Measurements from ENCODE around the gene FUT8. TPM values are rescaled to one million over a fixed set of nuclear protein-coding genes. Genes with fewer than 3 reads are reported as not detected.
"Not testable (repeated sequence)": the region's sequence is repeated elsewhere in the genome, so short reads cannot be mapped to it uniquely, and the experiment has no call there.

Gene FUT8
- total RNA-seq, 1 experiment from 2014 or later: 39.5 TPM

- DNase-seq (ENCODE audit: low spot score): no peak
Observed at GRCh38 chr14:65449647-65450046, 37.1 kb downstream of the FUT8 start.

GRCh38 chr14:65453807-65454480 lies 41.4 kb downstream of the FUT8 start:
- DNase-seq (ENCODE audit: low spot score): no peak

- no peak for DNase-seq (ENCODE audit: low spot score)
Observed at GRCh38 chr14:65456247-65456646, 43.7 kb downstream of the FUT8 start.

GRCh38 chr14:65461730-65462129 lies 49.2 kb downstream of the FUT8 start:
- no peak for DNase-seq (ENCODE audit: low spot score)

- peak; percentile 10 for DNase-seq (ENCODE audit: low spot score)
Observed at GRCh38 chr14:65462411-65462810, 49.9 kb downstream of the FUT8 start.

- DNase-seq (ENCODE audit: low spot score): no peak
Observed at GRCh38 chr14:65465584-65465983, 53.1 kb downstream of the FUT8 start.

GRCh38 chr14:65467926-65468325 lies 55.4 kb downstream of the FUT8 start:
- not testable (repeated sequence) for DNase-seq (ENCODE audit: low spot score)

- no peak for DNase-seq (ENCODE audit: low spot score)
Observed at GRCh38 chr14:65469903-65470302, 57.4 kb downstream of the FUT8 start.

- no peak for DNase-seq (ENCODE audit: low spot score)
Observed at GRCh38 chr14:65470404-65470880, 57.9 kb downstream of the FUT8 start.

- no peak for DNase-seq (ENCODE audit: low spot score)
Observed at GRCh38 chr14:65471038-65471878, 58.7 kb downstream of the FUT8 start.

GRCh38 chr14:65472189-65472588 lies 59.7 kb downstream of the FUT8 start:
- no peak for DNase-seq (ENCODE audit: low spot score)

- DNase-seq (ENCODE audit: low spot score): no peak
Observed at GRCh38 chr14:65476273-65476941, 63.9 kb downstream of the FUT8 start.

GRCh38 chr14:65476942-65477318 lies 64.4 kb downstream of the FUT8 start:
- DNase-seq (ENCODE audit: low spot score): no peak

GRCh38 chr14:65478017-65478416 lies 65.5 kb downstream of the FUT8 start:
- DNase-seq (ENCODE audit: low spot score): no peak

- peak; percentile 63 for DNase-seq (ENCODE audit: low spot score)
Observed at GRCh38 chr14:65478596-65478995, 66.1 kb downstream of the FUT8 start.

- DNase-seq (ENCODE audit: low spot score): no peak
Observed at GRCh38 chr14:65479386-65479785, 66.9 kb downstream of the FUT8 start.

- no peak for DNase-seq (ENCODE audit: low spot score)
Observed at GRCh38 chr14:65482757-65483438, 70.4 kb downstream of the FUT8 start.

- DNase-seq (ENCODE audit: low spot score): no peak
Observed at GRCh38 chr14:65483647-65484046, 71.1 kb downstream of the FUT8 start.

- no peak for DNase-seq (ENCODE audit: low spot score)
Observed at GRCh38 chr14:65485516-65485915, 73.0 kb downstream of the FUT8 start.

- DNase-seq (ENCODE audit: low spot score): no peak
Observed at GRCh38 chr14:65486863-65487262, 74.3 kb downstream of the FUT8 start.

GRCh38 chr14:65487783-65488494 lies 75.4 kb downstream of the FUT8 start:
- no peak for DNase-seq (ENCODE audit: low spot score)

Measured in H4 (cell line).